Measurements from ENCODE around the gene KCNJ4. TPM values are rescaled to one million over a fixed set of nuclear protein-coding genes. Genes with fewer than 3 reads are reported as not detected.

KCNJ4 gene
- total RNA-seq, 1 experiment from 2014 or later = 0.18 TPM

DNA sequence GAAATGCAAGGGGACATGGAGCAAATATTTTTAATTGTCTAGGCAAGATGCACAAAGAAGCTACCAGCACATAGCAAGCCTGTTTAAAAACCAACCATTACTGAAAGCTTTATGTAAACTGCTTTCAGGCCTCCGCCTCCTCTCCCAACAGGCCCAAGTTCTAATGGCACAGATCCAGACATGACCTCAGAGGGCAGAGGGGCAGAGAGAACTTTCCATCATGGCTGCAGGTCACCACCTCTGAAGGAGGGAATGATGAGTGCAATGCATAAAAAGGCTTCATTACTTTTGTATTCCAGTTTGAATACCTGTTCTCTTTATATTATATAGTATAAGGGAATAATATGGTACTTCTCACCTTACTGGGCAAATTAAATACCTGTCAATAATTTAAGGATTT is 35.9 kb upstream of the KCNJ4 start:
- no TSS peak for BruUV-seq (replicated peaks)
- ATAC-seq (no peak), DNase-seq (ENCODE audit: low read depth, low spot score) (no peak)
- no peak overlapping the region for H3K27ac ChIP-seq (ENCODE audit: low read length)
- intact Hi-C loops (cut with micrococcal nuclease; ENCODE audit: unreplicated experiment) (no loop called here), in situ Hi-C loops (cut with HindIII; ENCODE audit: low pct_unique_long_range_greater_than_20kb, low sequenced_read_pairs) (no loop called here)
- TF ChIP-seq CTCF (IDR thresholded peaks at IDR 0.05) (no peak), SIN3A (IDR thresholded peaks at IDR 0.05; ENCODE audit: borderline replicate concordance, insufficient read depth, low read depth, low read length) (no peak), POLR2AphosphoS5 (IDR thresholded peaks at IDR 0.05; ENCODE audit: low read depth, low read length) (no peak; the same call in 1 of the 2 replicates), TCF7L2 (IDR thresholded peaks at IDR 0.05; ENCODE audit: low read depth, low read length) (no peak)
- TF ChIP-seq, protein P1, sequence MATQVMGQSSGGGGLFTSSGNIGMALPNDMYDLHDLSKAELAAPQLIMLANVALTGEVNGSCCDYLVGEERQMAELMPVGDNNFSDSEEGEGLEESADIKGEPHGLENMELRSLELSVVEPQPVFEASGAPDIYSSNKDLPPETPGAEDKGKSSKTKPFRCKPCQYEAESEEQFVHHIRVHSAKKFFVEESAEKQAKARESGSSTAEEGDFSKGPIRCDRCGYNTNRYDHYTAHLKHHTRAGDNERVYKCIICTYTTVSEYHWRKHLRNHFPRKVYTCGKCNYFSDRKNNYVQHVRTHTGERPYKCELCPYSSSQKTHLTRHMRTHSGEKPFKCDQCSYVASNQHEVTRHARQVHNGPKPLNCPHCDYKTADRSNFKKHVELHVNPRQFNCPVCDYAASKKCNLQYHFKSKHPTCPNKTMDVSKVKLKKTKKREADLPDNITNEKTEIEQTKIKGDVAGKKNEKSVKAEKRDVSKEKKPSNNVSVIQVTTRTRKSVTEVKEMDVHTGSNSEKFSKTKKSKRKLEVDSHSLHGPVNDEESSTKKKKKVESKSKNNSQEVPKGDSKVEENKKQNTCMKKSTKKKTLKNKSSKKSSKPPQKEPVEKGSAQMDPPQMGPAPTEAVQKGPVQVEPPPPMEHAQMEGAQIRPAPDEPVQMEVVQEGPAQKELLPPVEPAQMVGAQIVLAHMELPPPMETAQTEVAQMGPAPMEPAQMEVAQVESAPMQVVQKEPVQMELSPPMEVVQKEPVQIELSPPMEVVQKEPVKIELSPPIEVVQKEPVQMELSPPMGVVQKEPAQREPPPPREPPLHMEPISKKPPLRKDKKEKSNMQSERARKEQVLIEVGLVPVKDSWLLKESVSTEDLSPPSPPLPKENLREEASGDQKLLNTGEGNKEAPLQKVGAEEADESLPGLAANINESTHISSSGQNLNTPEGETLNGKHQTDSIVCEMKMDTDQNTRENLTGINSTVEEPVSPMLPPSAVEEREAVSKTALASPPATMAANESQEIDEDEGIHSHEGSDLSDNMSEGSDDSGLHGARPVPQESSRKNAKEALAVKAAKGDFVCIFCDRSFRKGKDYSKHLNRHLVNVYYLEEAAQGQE (IDR thresholded peaks at IDR 0.05; ENCODE audit: insufficient read depth in 1 of 2, low read depth in 2 of 2, low read length in 1 of 2) = no peak
- ChIA-PET POLR2A (no interaction called here), CTCF (interaction anchor here (0.6 kb wide), 1 partner anchor 435 kb away, joined by 4 read pairs; no protein-coding TSS in a partner anchor)
- H3K36me3 ChIP-seq (ENCODE audit: control insufficient read depth, insufficient read depth, low read length) = peaks cover 73% of the 10 kb centered on the region
- H3K9me3 ChIP-seq (ENCODE audit: control insufficient read depth, insufficient read depth, low read depth, low read length) = no peaks in the 10 kb centered on the region
- no peaks in the 10 kb centered on the region for H3K27me3 ChIP-seq (ENCODE audit: control insufficient read depth, insufficient read depth, low read length)
- no peak overlapping the region for H3K4me3 ChIP-seq (ENCODE audit: low read depth in 2 of 2, low read length in 2 of 2)
- H3K4me1 ChIP-seq (ENCODE audit: control insufficient read depth, insufficient read depth, low read length) = no peaks in the 10 kb centered on the region; the same call in 1 of the 2 replicates

GRCh38 chr22:38490475-38490874 is 35.5 kb upstream of the KCNJ4 start:
- TSS peak; percentile 6 for BruUV-seq (replicated peaks)
- POLR2A ChIA-PET = no interaction called here
- TF ChIP-seq POLR2AphosphoS5 (IDR thresholded peaks at IDR 0.05; ENCODE audit: low read depth, low read length) (no peak), SIN3A (IDR thresholded peaks at IDR 0.05; ENCODE audit: borderline replicate concordance, insufficient read depth, low read depth, low read length) (no peak), CTCF (IDR thresholded peaks at IDR 0.05) (no peak), TCF7L2 (IDR thresholded peaks at IDR 0.05; ENCODE audit: low read depth, low read length) (no peak)
- TF ChIP-seq, protein P1 (IDR thresholded peaks at IDR 0.05; ENCODE audit: insufficient read depth in 1 of 2, low read depth in 2 of 2, low read length in 1 of 2) = no peak
- in situ Hi-C loops (cut with HindIII; ENCODE audit: low pct_unique_long_range_greater_than_20kb, low sequenced_read_pairs) = no loop called here
- H3K36me3 ChIP-seq (ENCODE audit: control insufficient read depth, insufficient read depth, low read length) = peaks cover 72% of the 10 kb centered on the region
- ATAC-seq (no peak), DNase-seq (ENCODE audit: low read depth, low spot score) (no peak)
- CTCF ChIA-PET = interaction anchor here (0.6 kb wide), 1 partner anchor 434 kb away, joined by 4 read pairs; no protein-coding TSS in a partner anchor
- H3K27ac ChIP-seq (ENCODE audit: low read length) = 0 out of 2 replicates have a peak overlapping the region, but pooled peaks have one; percentile 29
- H3K27me3 ChIP-seq (ENCODE audit: control insufficient read depth, insufficient read depth, low read length) = no peaks in the 10 kb centered on the region
- no peaks in the 10 kb centered on the region for H3K9me3 ChIP-seq (ENCODE audit: control insufficient read depth, insufficient read depth, low read depth, low read length)
- intact Hi-C loops (cut with micrococcal nuclease; ENCODE audit: unreplicated experiment) = no loop called here
- no peaks in the 10 kb centered on the region; the same call in 1 of the 2 replicates for H3K4me1 ChIP-seq (ENCODE audit: control insufficient read depth, insufficient read depth, low read length)
- no peak overlapping the region for H3K4me3 ChIP-seq (ENCODE audit: low read depth in 2 of 2, low read length in 2 of 2)

Data from Panc1 (cell line).